SW 1271 (cell line): ENCODE results near the gene SLC7A10.
"Not testable (repeated sequence)": the region's sequence is repeated elsewhere in the genome, so short reads cannot be mapped to it uniquely, and the experiment has no call there.

Source experiments
- DNase-seq, 2 experiments: peaks; one replicate each; lab custom pipeline; 2025; lab: John Stamatoyannopoulos, UW

SLC7A10 gene

GRCh38 chr19:33201886-33202545 lies 23.6 kb downstream of the SLC7A10 start:
- no peak for DNase-seq

DNA sequence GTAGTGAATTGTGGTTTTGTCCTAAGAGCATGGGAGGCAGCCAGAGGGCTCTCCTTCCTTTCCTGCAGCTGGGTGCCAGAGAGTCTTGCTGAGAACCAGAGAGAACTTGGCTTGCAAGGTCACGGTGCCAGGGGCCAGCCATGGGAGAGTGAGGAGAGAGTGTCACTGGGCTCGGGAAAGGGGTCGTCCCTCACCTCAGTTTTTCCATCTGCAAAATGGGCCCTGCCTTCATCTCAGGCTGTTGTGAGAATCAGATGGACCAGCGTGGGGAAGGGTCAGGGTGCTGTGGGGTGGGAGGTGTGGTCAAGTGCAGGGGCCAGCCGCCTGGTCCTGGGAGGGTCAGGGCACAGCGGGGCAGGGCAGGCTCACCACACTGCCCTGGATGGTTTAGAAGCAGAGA lies 24.2 kb downstream of the SLC7A10 start:
- DNase-seq = no peak

- no peak for DNase-seq
These were observed 26.0 kb downstream of the SLC7A10 start for GRCh38 chr19:33199441-33200265.

GRCh38 chr19:33198169-33198568 lies 27.5 kb downstream of the SLC7A10 start:
- DNase-seq = no peak

- no peak for DNase-seq
These were observed 28.1 kb downstream of the SLC7A10 start for GRCh38 chr19:33197591-33198000.

DNA sequence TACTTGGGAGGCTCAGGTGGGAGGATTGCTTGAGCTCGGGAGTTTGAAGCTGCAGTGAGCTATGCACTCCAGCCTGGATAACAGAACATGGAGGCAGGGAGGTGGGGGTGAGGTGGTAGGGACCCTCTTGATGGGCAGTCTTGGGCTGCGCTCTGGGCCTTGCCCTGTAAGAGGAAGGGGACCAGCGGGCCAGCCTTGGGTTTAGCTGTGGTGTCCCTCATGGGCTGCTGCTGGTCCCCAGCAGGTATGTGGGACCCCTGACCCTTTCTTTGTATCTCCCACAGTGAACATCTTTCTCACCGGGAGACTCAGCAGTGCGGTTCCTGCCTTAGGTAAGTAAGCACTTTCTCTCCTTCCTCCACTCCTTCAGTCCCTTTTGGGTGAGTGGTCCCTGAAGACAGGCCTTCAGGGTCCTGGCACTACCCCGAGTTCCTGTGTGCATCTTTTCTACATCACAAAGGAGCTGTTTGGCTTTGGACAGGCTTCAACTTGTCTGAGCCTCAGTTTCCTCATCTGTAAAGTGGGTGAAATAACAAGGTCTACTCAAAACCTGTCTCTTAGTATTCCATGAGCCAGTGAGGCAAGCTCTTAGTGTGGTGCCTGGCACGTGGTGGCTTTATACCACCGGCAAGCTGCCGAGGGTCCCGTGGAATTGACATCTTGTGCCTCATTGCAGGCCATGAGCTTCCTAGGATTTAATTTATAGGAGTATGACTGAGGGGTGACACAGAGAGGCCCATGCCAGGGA lies 29.0 kb downstream of the SLC7A10 start:
- DNase-seq = no peak

DNA sequence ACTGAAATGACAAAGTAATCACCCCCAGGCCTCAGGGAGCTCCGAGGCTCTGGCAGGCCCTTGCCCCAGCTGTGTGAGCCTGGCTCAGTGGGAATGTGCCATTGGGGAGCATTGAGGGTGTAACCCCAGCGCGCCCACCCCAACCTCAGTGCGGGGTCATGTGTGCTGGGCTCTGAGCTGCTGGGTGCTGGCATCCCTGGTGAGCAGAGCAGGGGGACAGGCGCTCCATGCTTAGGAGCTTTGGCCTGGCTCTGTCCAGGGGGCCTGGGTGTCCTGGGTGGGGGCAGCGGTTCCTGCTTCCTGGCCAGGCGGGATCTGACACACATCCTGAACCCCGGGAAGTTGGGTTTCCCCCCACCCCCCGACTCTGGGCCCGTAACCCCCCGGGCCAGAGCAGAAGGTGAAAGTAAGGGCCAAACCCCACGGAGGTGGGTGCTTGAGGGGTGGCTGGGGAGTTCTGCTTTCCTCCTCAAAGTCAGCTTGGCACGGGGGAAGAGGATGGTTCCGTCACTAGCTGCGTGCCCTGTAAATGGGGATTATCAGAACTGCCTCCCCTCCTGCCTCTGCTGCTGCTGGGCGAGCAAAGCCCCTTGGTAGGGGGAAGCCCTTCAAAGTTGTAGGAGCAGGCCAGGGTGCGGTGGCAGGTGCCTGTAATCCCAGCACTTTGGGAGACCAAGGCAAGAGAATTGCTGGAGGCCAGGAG lies 29.9 kb downstream of the SLC7A10 start:
- no peak for DNase-seq

- DNase-seq = no peak
These were observed 30.6 kb downstream of the SLC7A10 start for GRCh38 chr19:33194886-33195644.

- DNase-seq = no peak
These were observed 31.1 kb downstream of the SLC7A10 start for GRCh38 chr19:33194532-33194885.

- DNase-seq = no peak
These were observed 31.7 kb downstream of the SLC7A10 start, which contains the start of gene LRP3 for GRCh38 chr19:33193865-33194362. Gene LRP3, plus strand, starts transcription at chr19:33194330. Its CDS starts 456 bp downstream, at chr19:33194786.

- DNase-seq = no peak
These were observed 32.3 kb downstream of the SLC7A10 start for GRCh38 chr19:33193269-33193864.

DNA sequence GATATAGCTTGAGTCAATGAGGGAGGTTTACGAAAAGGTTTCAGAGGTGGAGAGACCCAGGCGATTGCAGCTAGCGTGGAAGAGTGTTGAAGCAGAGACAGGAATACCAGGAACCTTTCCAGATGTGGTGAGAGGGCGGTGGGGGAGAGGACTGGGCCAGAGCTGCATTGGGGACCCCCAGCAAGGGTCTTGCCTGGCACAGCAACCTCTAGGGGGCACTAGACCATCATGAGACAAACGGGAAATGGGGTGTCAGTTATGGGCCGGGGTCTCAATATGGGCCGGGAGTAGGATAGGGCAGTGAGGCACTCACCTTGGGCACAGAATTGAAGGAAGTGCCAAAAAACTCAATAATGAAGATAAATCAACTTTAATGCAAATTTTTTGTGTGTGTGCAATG lies 33.6 kb downstream of the SLC7A10 start:
- DNase-seq = no peak

DNA sequence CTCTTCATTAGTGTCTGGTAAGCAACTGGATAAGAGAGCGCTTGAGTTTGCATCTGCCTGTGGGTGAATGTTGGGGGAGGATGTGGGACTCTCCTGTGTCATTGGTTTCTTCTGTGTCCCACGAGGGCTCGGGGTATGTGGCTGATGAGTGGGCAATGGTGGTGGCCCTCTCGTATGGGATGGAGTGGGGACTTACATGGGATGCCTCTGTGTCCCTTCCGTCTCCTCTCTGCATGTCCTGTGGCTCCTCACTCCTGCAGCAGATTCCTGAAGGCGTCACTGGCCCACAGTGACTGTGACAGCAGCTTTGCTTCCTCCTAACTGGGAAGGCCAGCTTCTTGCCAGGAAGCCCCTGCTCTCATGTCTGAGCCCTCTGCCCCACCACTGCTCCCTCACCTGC lies 34.1 kb downstream of the SLC7A10 start:
- no peak for DNase-seq

- DNase-seq = not testable (repeated sequence)
These were observed 34.6 kb downstream of the SLC7A10 start for GRCh38 chr19:33191092-33191491.

GRCh38 chr19:33189453-33189852 lies 36.2 kb downstream of the SLC7A10 start:
- DNase-seq = no peak

GRCh38 chr19:33187183-33187540 lies 38.5 kb downstream of the SLC7A10 start:
- DNase-seq = no peak

- DNase-seq = no peak
These were observed 39.0 kb downstream of the SLC7A10 start for GRCh38 chr19:33186431-33187182.

- DNase-seq = peak in 1 of 2 experiments; percentile 54
These were observed 48.2 kb downstream of the SLC7A10 start for GRCh38 chr19:33177417-33177979.

GRCh38 chr19:33176670-33177416 lies 48.8 kb downstream of the SLC7A10 start:
- peak; percentile 87 to 98 for DNase-seq
